ENCODE results near the gene PRKN.

- TF ChIP-seq CTCF (IDR thresholded peaks at IDR 0.05; ENCODE audit: extremely low read depth in 1 of 2, insufficient read depth in 1 of 2, low read depth in 1 of 2, low read length in 2 of 2) (no peak), POLR2AphosphoS5 (IDR thresholded peaks at IDR 0.05; ENCODE audit: insufficient read depth, low read depth, low read length) (no peak), EZH2 (IDR thresholded peaks at IDR 0.05; ENCODE audit: borderline replicate concordance, low read depth, low read length, severe bottlenecking) (no peak), POLR2A (IDR thresholded peaks at IDR 0.05; ENCODE audit: low read depth, low read length) (no peak), JUN (IDR thresholded peaks at IDR 0.05; ENCODE audit: borderline replicate concordance, insufficient read depth, insufficient read length, low read depth) (no peak), MYC (IDR thresholded peaks at IDR 0.05; ENCODE audit: low read depth, low read length) (no peak), FOS (IDR thresholded peaks at IDR 0.05; ENCODE audit: borderline replicate concordance, insufficient read depth, low read length) (no peak), MAX (IDR thresholded peaks at IDR 0.05; ENCODE audit: insufficient read depth, insufficient read length) (no peak), GATA2 (IDR thresholded peaks at IDR 0.05; ENCODE audit: insufficient read depth, insufficient read length, low read depth, low read length) (no peak)
Observed at GRCh38 chr6:161476711-161477110, 1250.9 kb downstream of the PRKN start.

All from endothelial cell of umbilical vein (primary cell).